K562 (cell line): ENCODE results near the gene CRKL. TPM values are rescaled to one million over a fixed set of nuclear protein-coding genes. Genes with fewer than 3 reads are reported as not detected.

Source experiments
- ATAC-seq: fragments of 200-7000 bp; cut with Tn5 transposase; 3 replicates; pipeline ENCODE4 v1.9.1; 2020; ENCODE audit warnings: moderate library complexity
- BruUV-seq: library from RNA; stranded (reverse); fragments of 400-500 nt; replicated peaks from 2 replicates; lab custom pipeline; 2021; lab: Mats Ljungman, UMichigan
- CTCF ChIA-PET: fragments of 300-600 bp; formaldehyde crosslinking; extraction: SDS; loops from one replicate; lab custom pipeline; 2021; ENCODE audit warnings: low intra/inter-chr PET ratio; lab: Yijun Ruan, JAX
- POLR2A ChIA-PET: fragments of 300-600, 350-650 bp; sonication (Branson Sonifier 250); formaldehyde crosslinking; extraction: SDS; loops from one replicate; lab custom pipeline; 2021; ENCODE audit warnings: antibody characterized with exemption, inconsistent platforms; lab: Yijun Ruan, JAX
- DNase-seq, 4 experiments: peaks; one replicate each; pipeline versions ENCODE4 v3.0.0 to v3.0.0-alpha.2; 2011 to 2018; ENCODE audit warnings: low spot score in 3 of 4, mixed read lengths in 3 of 4; ENCODE audit errors: extremely low read depth in 1 of 4
- FAIRE-seq: peaks from 2 replicates; lab custom pipeline; 2011; peaks lifted over from hg19 to GRCh38; lab: Jason Lieb, UNC
- H2AFZ ChIP-seq: 2 replicates; pipeline ENCODE4 v1.6.0; 2011; ENCODE audit warnings: low read depth, low read length, control low read depth, inconsistent platforms
- H3K27ac ChIP-seq: fragments of 200-600 bp; 3 replicates; pipeline ENCODE4 v1.8.0; 2011; ENCODE audit warnings: low read depth, mild to moderate bottlenecking, control low read depth, inconsistent platforms, low read length, moderate library complexity, mixed read lengths; ENCODE audit errors: extremely low read depth
- H3K27me3 ChIP-seq, 2 experiments: fragments of 300-600 bp in 1 of 2; 2 replicates in 1 of 2; 3 replicates in 1 of 2; pipeline versions ENCODE4 v1.6.0 to v1.8.0; 2011; ENCODE audit warnings: inconsistent platforms in 2 of 2, low read length in 2 of 2, mild to moderate bottlenecking in 1 of 2, mixed read lengths in 1 of 2, moderate library complexity in 1 of 2; ENCODE audit not compliant: control insufficient read depth in 2 of 2, insufficient read depth in 2 of 2
- H3K36me3 ChIP-seq: fragments of 300-600 bp; 3 replicates; pipeline ENCODE4 v1.8.0; 2011; ENCODE audit warnings: mild to moderate bottlenecking, low read length, inconsistent platforms; ENCODE audit not compliant: control insufficient read depth, insufficient read depth
- H3K4me1 ChIP-seq, 2 experiments: fragments of 200-600 bp in 1 of 2; replicated peaks in 1 of 2; 2 replicates in 1 of 2; 3 replicates in 1 of 2; pipeline versions ENCODE4 v1.5.1 to v1.8.0; 2011; ENCODE audit warnings: inconsistent platforms in 2 of 2, low read length in 2 of 2, mild to moderate bottlenecking in 1 of 2, mixed read lengths in 1 of 2, moderate library complexity in 1 of 2; ENCODE audit not compliant: control insufficient read depth in 2 of 2, insufficient read depth in 2 of 2
- H3K4me2 ChIP-seq: 2 replicates; pipeline ENCODE4 v1.6.1; 2011; ENCODE audit warnings: low read length, control low read depth, inconsistent platforms, mixed read lengths; ENCODE audit not compliant: insufficient read depth
- H3K4me3 ChIP-seq: fragments of 200-600 bp; sonication (generic), shearing (Covaris generic); 2 replicates; pipeline ENCODE4 v1.5.1; 2016; ENCODE audit warnings: control low read depth, inconsistent platforms
- H3K79me2 ChIP-seq: fragments of 200-600 bp; 3 replicates; pipeline ENCODE4 v1.8.0; 2011; ENCODE audit warnings: low read length, inconsistent platforms; ENCODE audit not compliant: control insufficient read depth, insufficient read depth
- H3K9ac ChIP-seq, 2 experiments: 2 replicates each; pipeline versions ENCODE4 v1.6.0 to v1.6.1; 2011; ENCODE audit warnings: low read depth in 2 of 2, low read length in 2 of 2, control low read depth in 1 of 2, inconsistent platforms in 1 of 2, mild to moderate bottlenecking in 1 of 2, mixed read lengths in 1 of 2; ENCODE audit not compliant: insufficient read depth in 1 of 2
- H3K9me1 ChIP-seq: one replicate; pipeline ENCODE4 v1.6.0; 2011; ENCODE audit warnings: inconsistent platforms, mild to moderate bottlenecking, low read length, moderate library complexity; ENCODE audit not compliant: control insufficient read depth, insufficient read depth
- H3K9me3 ChIP-seq: replicated peaks from 2 replicates; pipeline ENCODE4 v1.5.1; 2011; ENCODE audit warnings: low read depth, low read length, inconsistent platforms; ENCODE audit not compliant: control insufficient read depth, insufficient read depth
- H4K20me1 ChIP-seq: replicated peaks from 2 replicates; pipeline ENCODE4 v1.6.1; 2011; ENCODE audit warnings: low read length, inconsistent platforms, mixed read lengths; ENCODE audit not compliant: control insufficient read depth, insufficient read depth
- DDX20 ChIP-seq: fragments of 450-650 bp; IDR thresholded peaks from 2 replicates; pipeline ENCODE4 v1.6.1; 2016; ENCODE audit warnings: missing genetic modification characterization, low read depth, mild to moderate bottlenecking, missing compliant biosample characterization, moderate library complexity
- E2F1 ChIP-seq: sonication (generic); formaldehyde crosslinking; IDR thresholded peaks from 2 replicates; pipeline ENCODE4 v1.8.1; 2023; ENCODE audit warnings: mild to moderate bottlenecking, missing genetic modification reagents, moderate library complexity
- MAFF ChIP-seq: IDR thresholded peaks from 2 replicates; pipeline ENCODE4 v1.6.1; 2012; ENCODE audit warnings: low read length, improper control_type of control experiment
- MAFK ChIP-seq: IDR thresholded peaks from 2 replicates; pipeline ENCODE4 v1.6.1; 2011; ENCODE audit warnings: low read length, improper control_type of control experiment
- WGBS: fragments of 100-300 bp; shearing (Covaris generic); methylation state at CpG from one replicate; pipeline ENCODE4 v1.1.6; 2016; ENCODE audit warnings: low coverage, mixed read lengths; ENCODE audit not compliant: insufficient coverage; ENCODE audit errors: missing lambda C conversion rate; 5-methylcytosine and 5-hydroxymethylcytosine counted together
- in situ Hi-C: fragments of 300-500 bp; cut with MboI; formaldehyde crosslinking; loops from 4 replicates; pipeline ENCODE4 v1.15.0; 2018; ENCODE audit warnings: inconsistent platforms, mixed read lengths
- intact Hi-C: fragments of 100-400 bp; cut with micrococcal nuclease; formaldehyde crosslinking; loops from 2 replicates; pipeline ENCODE4 v1.14.2; 2022
- polyA plus RNA-seq, 8 experiments: library from polyadenylated mRNA; depleted of rRNA in 4 of 8; stranded (reverse) in 5 of 8; unstranded in 3 of 8; fragments of >200 nt; fragmentation: Nextera tagmentation in 2 of 8; fragmentation: Illumina TruSeq in 1 of 8; extraction: Ambion mirVana in 2 of 8; extraction: Trizol in 1 of 8; gene quantifications; 2 replicates each; pipeline versions ENCODE4 v1.2.1 to v1.2.3, GENCODE V29; 2011 to 2014; ENCODE audit warnings: inconsistent platforms in 1 of 8, missing spikeins in 1 of 8
- total RNA-seq, 7 experiments: library from RNA; depleted of rRNA in 6 of 7; stranded (reverse); fragments of >200 nt in 6 of 7; fragmentation: Illumina TruSeq in 2 of 7; extraction: Trizol in 2 of 7; gene quantifications; 2 replicates each; pipeline versions ENCODE4 v1.2.1 to v1.2.3, GENCODE V29; 2011 to 2021; ENCODE audit warnings: low replicate concordance in 1 of 7

The CRKL gene
- total and polyA plus RNA-seq, 9 of the 15 experiments (the other 6 are each of a cell fraction or from before 2014, with no cell fraction given) = 100 to 263 (median 124) TPM

- Histone ChIP-seq H3K4me1 (peaks cover 6 to 25% of the 10 kb centered on the region in 2 experiments; a peak in 4 of 5 replicates), H3K79me2 (peaks cover 13% of the 10 kb centered on the region), H3K9me3 (no peaks in the 10 kb centered on the region), H2AFZ (no peak overlapping the region), H3K36me3 (no peaks in the 10 kb centered on the region; the same call in 2 of the 3 replicates), H3K4me3 (no peak overlapping the region), H3K9me1 (no peaks in the 10 kb centered on the region), H4K20me1 (no peaks in the 10 kb centered on the region), H3K27ac (no peak overlapping the region), H3K27me3 (no peaks in the 10 kb centered on the region; a peak in 1 of 5 replicates), H3K4me2 (no peak overlapping the region), H3K9ac (no peak overlapping the region; a peak in 1 of 4 replicates)
- in situ Hi-C loops (no loop called here), intact Hi-C loops (loop anchor here (10.0 kb wide), 1 partner anchor 408 kb away; the partner anchor contains the start of gene MED15)
- 66% methylated on average over 6 of the region's 6 CpGs for WGBS
- DNase-seq (no peak), FAIRE-seq (no peak), ATAC-seq (no peak)
- CTCF ChIA-PET = no interaction called here
- no TSS peak for BruUV-seq
- POLR2A ChIA-PET = interaction anchor here (1.2 to 54.6 kb wide), 7 partner anchors 10 to 90 kb away, joined by 3 to 1556 read pairs (median 7); partner anchors contain the start of genes AIFM3, LZTR1 and THAP7
- TF ChIP-seq MAFF (peak; percentile 94), DDX20 (tag) (no peak), E2F1 (0 out of 2 replicates have a peak, but pooled peaks have one; percentile 39), MAFK (peak; percentile 93)
Observed at GRCh38 chr22:20912494-20912893, 4.7 kb upstream of the CRKL start.
